HG02588 (cell line): ENCODE results near the gene GOLGA3.
"Not testable (repeated sequence)": the region's sequence is repeated elsewhere in the genome, so short reads cannot be mapped to it uniquely, and the experiment has no call there.

Source experiments
- ATAC-seq: cut with Tn5 transposase; IDR thresholded peaks from one replicate; pipeline ENCODE4 v1.9.1; 2021; ENCODE audit warnings: mild to moderate bottlenecking, moderate library complexity; ENCODE audit not compliant: unreplicated experiment

Gene GOLGA3

DNA sequence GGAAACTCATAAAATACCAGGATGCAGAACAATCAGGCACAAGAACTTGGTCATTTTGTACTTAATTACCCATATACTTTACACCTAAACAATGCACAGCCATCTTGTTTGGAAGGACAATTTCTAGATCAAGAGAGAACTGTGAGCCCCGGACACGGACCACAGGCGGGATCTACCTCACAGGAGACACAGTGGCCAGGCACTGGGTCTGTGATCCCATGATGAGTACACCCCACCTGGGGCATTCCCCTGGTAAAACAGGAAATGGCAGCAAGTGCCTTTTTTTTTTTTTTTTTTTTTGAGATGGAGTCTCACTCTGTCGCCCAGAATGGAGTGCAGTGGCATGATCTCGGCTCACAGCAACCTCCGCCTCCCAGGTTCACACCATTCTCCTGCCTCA lies 15.2 kb downstream of the GOLGA3 start:
- ATAC-seq = no peak

GRCh38 chr12:132812631-132813305 lies 15.9 kb downstream of the GOLGA3 start:
- no peak for ATAC-seq

DNA sequence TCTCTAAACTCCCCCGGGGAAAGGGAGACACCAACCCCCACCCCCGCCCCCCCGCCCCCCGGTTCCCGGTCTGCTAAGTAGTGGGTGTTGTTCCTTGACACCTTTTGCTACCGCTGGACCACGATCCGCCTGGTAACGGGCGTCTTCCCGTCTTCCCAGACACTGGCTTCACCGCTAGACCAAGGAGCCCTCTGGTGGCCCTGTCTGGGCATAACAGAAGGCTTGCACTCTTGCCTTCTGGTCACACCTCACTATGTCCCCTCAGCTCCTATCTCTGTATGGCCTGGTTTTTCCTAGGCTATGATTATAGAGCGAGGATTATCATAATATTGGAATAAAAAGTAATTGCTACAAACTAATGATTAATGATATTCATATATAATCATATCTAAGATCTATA lies 19.3 kb downstream of the GOLGA3 start:
- ATAC-seq = not testable (repeated sequence)

GRCh38 chr12:132807295-132808092 lies 21.2 kb downstream of the GOLGA3 start:
- ATAC-seq = no peak

DNA sequence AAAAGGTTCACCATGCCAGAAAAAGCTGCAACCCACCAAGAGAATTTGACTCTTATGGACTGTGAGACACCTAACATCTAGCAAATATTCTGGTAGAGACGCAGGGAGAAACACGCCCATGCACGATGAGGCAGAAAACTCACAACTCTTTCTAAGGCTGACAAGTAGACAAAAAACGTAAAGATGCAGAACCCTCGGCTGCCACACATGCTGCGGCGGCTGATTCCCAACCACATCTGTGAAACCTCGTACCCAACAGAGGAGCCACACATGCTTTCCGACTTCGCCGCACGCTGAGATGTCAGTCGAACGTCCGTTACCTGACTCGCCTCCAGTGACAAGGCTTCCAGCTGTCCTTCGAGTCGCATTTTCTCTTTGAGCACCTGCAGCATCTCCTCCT lies 21.8 kb downstream of the GOLGA3 start:
- no peak for ATAC-seq

- no peak for ATAC-seq
These were observed 24.2 kb downstream of the GOLGA3 start for GRCh38 chr12:132804426-132804861.

DNA sequence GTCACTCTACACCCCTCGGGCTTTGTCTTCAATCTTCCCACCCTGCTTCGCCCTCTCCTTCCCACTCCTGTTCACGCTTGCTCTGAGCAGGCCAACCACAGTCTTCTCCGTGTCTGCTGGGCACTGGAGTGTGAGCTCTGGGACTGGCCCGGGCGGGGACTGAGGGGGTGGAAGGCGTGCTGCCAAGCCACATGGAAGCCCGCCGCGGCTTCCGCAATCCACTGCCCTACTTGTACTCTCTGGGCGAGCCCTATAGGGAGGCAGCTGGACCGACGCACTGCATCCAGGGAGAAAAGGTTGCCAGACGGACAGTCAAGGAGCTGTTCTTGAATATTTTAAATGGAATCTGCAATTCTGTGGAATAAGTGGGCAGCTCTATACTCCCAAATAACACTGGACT lies 24.8 kb downstream of the GOLGA3 start:
- no peak for ATAC-seq

GRCh38 chr12:132803125-132803524 lies 25.5 kb downstream of the GOLGA3 start:
- ATAC-seq = no peak

DNA sequence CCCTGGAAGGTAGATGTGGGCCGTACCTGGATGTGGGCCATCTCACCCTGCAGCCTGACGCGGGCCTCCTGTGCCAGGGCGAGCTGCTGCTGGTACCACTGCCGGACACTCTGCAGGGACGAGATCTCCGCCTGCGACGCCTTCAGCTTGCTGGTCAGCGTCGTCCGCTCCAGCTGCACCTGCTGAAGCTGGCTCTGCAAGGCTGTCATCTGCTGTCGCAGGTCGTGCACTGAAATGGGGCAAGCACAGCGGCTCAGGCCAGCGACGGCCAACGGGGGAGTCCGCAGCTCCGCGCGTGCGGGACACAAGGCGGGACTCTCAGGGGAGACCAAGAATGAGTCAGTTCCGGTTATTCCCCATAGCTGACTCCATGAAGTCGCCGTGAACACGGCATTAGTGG lies 26.9 kb downstream of the GOLGA3 start:
- no peak for ATAC-seq

GRCh38 chr12:132798836-132799235 lies 29.8 kb downstream of the GOLGA3 start:
- no peak for ATAC-seq

- ATAC-seq = no peak
These were observed 30.7 kb downstream of the GOLGA3 start for GRCh38 chr12:132797820-132798570.

DNA sequence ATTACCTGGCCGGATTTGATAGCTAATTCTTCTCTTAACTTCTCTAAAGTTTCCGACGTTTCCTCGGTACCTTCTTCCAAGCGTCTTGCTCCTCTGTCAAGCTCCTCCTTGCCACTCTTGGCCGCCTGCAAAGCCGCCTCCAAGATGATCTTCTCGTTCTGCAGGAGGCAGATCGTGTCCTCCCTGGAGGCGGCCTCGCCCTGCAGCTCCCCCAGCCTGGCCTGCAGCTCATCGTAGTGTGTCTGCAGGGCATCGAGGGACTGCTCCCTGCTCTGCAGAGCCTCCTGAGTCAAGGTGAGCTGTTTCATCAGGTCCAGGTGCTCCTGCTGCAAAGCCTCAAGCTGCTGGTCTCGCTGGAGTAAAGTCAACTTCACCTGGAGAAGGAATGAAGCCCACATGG lies 32.8 kb downstream of the GOLGA3 start:
- ATAC-seq = no peak

DNA sequence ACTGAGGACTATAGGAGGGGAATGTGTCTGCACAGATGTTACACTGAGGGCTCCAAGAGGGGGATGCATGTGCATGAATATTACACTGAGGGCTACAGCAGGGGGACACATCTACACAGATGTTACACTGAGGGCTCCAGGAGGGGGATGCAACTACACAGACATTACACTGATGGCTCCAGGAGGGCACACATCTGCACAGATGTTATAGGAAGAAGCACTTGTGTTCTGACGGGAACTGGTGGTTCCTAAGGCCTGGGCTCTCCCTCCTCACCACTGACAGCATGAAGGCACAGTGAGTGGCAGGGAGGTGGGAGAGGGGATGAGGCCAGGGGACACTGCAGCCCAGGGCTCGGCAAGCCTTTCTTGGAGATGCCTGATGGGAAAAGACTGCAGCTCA lies 36.7 kb downstream of the GOLGA3 start:
- ATAC-seq = not testable (repeated sequence)

- ATAC-seq = no peak
These were observed 39.6 kb downstream of the GOLGA3 start for GRCh38 chr12:132789099-132789471.

GRCh38 chr12:132788375-132789098 lies 40.1 kb downstream of the GOLGA3 start:
- no peak for ATAC-seq

GRCh38 chr12:132787877-132788276 lies 40.8 kb downstream of the GOLGA3 start:
- no peak for ATAC-seq

- ATAC-seq = no peak
These were observed 42.5 kb downstream of the GOLGA3 start for GRCh38 chr12:132786192-132786591.

DNA sequence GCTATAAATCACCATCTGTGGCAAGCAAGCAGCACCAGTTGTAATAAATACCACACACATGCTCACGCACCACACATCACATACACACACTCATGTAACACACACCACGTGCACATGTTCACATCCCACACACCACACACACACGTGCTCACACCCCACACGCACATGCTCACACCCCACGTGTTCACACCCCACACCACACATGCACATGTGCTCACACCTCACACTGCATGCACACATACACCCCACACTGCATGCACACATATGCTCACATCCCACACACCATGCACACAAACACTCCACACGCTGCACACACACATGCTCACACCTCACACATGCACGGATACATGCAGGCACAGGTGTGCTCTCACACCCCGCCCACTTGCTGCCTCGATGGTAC lies 44.1 kb downstream of the GOLGA3 start:
- no peak for ATAC-seq

- no peak for ATAC-seq
These were observed 44.6 kb downstream of the GOLGA3 start for GRCh38 chr12:132783917-132784531.

DNA sequence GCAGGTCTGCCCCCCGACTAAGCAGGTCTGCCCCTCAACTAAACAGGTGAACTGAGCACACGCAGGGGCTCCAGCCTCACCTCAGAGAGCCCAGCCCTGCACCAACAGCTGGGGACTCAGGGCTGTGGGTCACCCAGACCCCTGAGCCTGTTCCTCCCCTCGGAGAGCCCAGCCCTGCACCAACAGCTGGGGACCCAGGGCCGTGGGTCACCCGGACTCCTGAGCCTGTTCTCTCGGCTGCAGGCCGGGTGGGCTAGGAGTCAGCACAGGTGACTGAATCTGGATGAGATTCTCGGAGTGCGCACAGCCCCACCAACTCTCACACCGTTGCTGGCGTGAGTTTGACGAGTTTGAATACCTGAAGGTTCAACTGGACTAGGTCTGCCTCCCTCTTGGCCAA lies 46.7 kb downstream of the GOLGA3 start:
- ATAC-seq = no peak
